NCI-H2227 treated with DMSO at 0.1 percent for 48 hours (cell line): ENCODE measurements around the gene OGDH.
"Not testable (repeated sequence)": the region's sequence is repeated elsewhere in the genome, so short reads cannot be mapped to it uniquely, and the experiment has no call there.

Experiments used
- DNase-seq: peaks from one replicate; lab custom pipeline; 2025; lab: John Stamatoyannopoulos, UW

Gene OGDH

DNA sequence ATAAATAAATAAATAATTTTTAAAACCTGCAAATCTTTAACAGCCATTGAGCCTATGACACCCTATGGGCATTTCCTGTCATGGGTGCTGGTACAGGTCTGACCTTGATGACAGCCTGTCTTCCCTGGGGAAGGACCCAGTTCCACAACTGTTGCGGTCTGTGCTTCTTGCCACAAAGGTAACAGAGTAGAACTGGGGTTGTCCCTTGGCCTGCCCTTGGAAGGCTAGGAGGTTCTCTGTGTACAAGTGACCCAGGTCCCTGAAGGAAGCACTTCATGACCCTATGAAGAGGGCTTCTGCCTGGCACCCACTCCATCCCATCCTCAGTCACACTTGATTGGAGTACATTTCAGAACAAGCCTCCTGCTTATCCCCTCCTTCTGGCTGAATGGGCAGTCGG is 66.9 kb downstream of the OGDH start:
- DNase-seq, result no peak

GRCh38 chr7:44673771-44674170 is 67.3 kb downstream of the OGDH start:
- DNase-seq, result no peak

DNA sequence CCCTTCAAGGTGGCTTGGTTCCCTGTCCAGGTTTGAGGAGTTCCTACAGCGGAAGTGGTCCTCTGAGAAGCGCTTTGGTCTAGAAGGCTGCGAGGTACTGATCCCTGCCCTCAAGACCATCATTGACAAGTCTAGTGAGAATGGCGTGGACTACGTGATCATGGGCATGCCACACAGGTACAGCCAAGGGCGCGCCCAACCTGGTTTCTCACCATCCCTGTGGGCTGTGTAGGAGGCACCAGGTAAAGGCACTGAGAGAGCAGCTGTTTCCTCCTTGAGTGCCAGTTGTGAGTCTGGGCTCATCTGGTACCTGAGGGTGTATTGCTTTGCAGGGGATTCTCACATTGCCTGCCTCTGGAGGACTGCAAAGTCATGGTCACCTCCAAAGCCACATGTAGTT is 68.0 kb downstream of the OGDH start:
- no peak for DNase-seq

DNA sequence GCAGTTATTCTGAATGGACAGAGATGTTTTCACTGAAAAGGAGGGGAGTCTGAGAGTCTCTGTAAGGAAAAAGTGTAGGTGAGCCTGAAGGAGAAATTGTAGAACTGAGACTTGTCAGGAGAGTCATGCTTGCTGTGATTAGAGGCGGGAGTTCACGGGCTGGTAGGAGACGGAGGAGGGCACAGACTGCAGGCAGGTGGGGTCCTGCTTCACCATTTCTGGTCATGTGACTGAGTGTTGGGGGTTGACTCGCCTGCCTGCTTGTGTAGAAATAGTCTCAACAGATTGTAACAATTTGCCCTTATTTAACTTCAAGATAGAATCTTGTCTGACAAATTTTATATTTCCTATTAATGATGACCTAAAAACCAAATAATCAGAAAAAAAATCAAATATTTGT is 70.3 kb downstream of the OGDH start:
- DNase-seq, result no peak

DNA sequence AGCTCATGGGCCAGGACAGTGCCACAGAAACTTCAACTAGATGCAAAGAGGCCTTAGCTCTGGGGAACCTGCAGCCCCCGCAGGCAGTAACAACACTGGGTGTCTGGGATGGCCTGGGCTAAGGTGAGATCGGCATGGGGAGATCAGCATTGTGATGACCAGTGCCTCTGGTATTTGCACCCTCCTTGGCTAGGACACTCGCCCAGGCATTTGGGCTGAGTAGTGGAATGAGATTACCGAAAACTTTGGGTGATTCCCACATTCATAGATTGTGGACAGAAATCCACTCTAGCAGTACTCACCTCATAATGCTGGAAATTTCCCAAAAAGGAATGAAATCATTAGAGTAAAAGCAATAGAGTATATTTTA is 71.7 kb downstream of the OGDH start:
- DNase-seq, result no peak

DNA sequence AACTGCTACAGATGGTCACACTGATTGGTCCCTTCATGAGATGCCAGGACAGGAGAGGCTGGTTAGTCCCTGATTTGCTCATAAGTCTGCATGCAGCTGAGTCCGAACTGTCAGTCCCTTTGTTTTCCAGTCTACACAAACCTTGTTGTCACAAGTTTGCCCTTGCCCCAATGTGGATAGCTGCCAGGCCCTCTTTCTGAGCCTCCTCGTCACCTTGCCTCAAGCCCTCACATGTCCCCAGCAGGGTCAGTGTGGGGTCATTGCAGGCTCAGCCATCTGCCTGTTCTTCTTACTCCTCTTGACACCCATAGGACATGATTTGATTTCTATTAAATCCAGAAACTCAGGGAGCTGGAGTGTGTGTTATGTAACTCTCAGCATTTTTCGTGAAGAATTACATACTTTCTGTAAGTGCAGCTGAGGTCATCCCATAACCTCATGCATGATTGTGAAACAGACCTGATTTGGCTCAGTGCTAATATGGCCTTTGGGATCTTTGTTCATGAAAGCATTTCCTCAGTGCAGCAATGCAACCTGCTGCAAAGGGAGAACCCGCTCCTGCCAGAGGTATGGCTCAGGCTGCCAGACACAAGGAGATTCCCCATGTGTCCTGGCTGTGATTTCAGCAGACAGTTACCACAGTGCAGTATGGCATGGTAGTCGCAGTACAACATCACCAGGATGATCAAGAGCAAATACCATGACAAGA is 72.2 kb downstream of the OGDH start:
- no peak for DNase-seq

DNA sequence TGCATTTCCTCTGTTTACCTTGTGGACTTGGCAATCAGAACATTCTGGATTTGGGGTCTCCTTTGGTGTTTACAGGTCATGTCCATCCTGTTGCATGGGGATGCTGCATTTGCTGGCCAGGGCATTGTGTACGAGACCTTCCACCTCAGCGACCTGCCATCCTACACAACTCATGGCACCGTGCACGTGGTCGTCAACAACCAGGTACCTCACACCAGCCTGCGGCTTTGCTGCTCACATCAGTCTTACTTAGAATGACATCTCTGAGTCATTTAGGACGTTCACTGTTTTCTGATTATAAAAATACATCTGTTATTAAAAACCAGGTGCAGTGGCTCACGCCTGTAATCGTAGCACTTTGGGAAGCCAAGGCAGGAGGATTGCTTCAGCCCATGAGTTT is 75.2 kb downstream of the OGDH start:
- DNase-seq, result no peak

GRCh38 chr7:44685723-44686122 is 79.3 kb downstream of the OGDH start:
- no peak for DNase-seq

GRCh38 chr7:44689427-44689826 is 83.0 kb downstream of the OGDH start:
- DNase-seq, result no peak

DNA sequence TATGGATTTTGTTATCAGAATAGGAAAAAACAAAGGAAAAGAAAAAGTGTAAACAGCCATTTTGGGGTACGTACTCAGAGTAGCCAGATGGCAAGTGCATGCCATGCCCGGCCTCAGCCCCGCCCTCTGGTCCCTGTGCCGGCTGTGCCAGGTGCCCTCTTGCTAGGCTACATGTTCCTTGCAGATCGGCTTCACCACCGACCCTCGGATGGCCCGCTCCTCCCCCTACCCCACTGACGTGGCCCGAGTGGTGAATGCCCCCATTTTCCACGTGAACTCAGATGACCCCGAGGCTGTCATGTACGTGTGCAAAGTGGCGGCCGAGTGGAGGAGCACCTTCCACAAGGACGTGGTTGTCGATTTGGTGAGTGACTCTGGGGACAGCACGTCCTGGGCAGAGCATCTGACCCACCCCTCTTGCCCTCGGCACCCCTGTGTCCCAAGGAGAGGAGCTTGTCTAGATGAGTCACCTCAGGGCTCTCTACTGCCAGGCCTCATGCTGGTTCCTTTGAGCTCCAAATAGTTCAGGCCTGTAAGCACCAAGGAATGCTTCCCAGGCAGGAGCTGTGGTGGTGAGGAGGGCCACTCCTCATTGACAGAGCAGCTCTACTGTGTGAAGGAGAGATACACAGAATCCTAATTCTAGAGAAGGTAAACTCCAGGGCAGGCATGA is 87.3 kb downstream of the OGDH start:
- DNase-seq, result no peak

DNA sequence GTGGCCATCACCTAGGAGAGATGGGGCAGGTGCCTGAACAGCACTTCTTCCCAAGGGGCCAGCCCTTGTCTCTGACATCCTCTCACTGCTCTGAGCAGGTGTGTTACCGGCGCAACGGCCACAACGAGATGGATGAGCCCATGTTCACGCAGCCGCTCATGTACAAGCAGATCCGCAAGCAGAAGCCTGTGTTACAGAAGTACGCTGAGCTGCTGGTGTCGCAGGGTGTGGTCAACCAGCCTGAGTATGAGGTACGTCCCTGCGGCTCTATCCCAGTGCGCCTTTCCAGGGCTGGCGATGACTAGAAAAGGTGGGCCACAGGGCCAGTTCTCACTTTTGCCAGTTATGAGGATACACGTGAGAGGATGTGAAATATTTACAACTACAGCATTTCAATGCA is 87.9 kb downstream of the OGDH start:
- no peak for DNase-seq

DNA sequence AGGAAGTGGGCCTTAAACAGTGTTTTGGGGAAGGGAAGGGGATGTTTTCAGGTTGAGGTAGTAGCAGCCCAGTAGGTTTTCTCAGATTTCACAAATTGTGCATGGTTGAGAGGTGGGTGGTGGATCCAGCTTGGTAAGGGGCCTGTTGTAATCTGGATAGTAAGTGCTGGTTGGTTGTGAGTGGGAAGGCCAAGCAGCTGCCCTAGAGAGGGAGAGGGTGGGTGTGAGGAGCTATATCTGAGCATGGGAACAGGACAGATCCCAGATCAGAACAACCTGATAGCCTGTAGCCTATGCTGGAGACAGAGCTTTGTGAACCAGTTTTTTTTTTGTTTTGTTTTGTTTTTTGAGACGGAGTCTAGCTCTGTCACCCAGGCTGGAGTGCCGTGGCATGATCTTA is 88.3 kb downstream of the OGDH start:
- DNase-seq, result no peak

- DNase-seq, result no peak
Observed at GRCh38 chr7:44695756-44696155, 89.3 kb downstream of the OGDH start.

GRCh38 chr7:44696728-44697127 is 90.3 kb downstream of the OGDH start:
- DNase-seq, result no peak

DNA sequence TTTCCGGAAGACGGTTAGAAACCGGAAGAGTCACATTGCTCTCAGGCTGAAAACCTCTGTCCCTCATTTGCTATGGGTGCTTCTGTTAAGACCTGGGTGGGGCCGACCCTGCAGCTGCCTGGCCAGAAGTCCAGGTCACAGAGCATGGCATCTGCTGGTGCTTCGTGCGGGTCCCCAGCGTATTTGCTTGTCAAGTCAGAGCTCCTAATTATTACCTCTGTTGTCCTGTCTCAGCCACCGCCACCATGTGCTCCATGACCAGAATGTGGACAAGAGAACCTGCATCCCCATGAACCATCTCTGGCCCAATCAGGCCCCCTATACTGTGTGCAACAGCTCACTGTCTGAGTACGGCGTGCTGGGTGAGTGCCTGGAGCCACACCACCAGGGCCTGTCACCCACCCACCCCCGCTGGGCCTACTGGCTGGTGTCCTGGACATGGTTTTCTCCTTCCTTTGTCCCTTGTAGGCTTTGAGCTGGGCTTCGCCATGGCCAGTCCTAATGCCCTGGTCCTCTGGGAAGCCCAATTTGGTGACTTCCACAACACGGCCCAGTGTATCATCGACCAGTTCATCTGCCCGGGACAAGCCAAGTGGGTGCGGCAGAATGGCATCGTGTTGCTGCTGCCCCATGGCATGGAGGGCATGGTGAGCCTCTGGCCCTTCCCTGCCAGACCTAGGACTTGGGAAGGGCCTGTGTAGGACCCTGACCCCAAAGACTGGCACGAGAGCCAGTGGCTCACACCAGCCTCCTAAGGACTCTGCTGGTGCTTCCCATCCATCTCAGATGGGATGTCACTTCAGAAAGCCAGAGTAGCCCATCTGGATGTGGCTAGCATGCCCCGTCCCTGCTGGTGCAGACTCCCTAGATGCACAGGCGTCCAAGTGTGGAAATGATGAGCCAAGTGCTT is 91.0 kb downstream of the OGDH start:
- no peak for DNase-seq

DNA sequence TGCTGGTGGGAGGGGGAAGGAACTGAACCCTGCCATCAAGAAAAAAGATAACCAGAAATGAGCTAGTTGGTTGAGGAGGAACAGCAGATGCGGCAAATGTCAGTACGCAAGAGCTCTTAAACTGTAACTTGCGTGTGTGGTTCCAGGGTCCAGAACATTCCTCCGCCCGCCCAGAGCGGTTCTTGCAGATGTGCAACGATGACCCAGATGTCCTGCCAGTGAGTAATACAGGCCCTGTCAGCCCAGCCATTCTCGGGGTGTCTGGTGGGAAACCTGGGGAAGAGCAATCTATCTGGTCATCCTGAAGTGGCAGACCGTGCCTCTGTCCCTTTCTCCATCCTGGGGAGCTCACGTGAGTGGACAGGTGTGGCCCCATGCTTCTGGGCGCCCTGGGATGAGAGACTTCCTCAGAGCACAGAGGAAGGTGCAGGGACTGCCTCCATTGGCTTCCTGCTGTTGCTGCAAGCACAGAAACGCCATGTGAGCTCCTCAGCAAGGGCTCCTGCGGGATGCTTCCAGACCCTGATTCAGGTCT is 91.7 kb downstream of the OGDH start:
- DNase-seq, result no peak

- not testable (repeated sequence) for DNase-seq
Observed at GRCh38 chr7:44699598-44699997, 93.2 kb downstream of the OGDH start.

GRCh38 chr7:44700322-44700721 is 93.9 kb downstream of the OGDH start:
- DNase-seq, result no peak

DNA sequence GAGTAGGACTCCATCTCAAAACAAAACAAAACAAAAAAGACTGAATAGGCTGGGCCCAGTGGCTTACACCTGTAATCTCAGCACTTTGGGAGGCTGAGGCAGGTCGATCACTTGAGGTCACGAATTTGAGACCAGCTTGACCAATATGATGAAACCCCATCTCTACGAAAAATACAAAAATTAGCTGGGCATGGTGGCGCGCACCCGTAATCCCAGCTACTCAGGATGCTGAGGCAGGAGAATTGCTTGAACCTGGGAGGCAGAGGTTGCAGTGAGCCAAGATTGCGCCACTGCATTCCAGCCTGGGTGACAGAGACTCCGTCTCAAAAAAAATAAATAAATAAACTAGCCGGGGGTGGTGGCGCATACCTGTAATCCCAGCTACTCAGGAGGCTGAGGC is 97.0 kb downstream of the OGDH start:
- DNase-seq, result not testable (repeated sequence)

- DNase-seq, result no peak
Observed at GRCh38 chr7:44703921-44704320, 97.5 kb downstream of the OGDH start.

GRCh38 chr7:44705434-44705833 is 99.0 kb downstream of the OGDH start:
- DNase-seq, result no peak

DNA sequence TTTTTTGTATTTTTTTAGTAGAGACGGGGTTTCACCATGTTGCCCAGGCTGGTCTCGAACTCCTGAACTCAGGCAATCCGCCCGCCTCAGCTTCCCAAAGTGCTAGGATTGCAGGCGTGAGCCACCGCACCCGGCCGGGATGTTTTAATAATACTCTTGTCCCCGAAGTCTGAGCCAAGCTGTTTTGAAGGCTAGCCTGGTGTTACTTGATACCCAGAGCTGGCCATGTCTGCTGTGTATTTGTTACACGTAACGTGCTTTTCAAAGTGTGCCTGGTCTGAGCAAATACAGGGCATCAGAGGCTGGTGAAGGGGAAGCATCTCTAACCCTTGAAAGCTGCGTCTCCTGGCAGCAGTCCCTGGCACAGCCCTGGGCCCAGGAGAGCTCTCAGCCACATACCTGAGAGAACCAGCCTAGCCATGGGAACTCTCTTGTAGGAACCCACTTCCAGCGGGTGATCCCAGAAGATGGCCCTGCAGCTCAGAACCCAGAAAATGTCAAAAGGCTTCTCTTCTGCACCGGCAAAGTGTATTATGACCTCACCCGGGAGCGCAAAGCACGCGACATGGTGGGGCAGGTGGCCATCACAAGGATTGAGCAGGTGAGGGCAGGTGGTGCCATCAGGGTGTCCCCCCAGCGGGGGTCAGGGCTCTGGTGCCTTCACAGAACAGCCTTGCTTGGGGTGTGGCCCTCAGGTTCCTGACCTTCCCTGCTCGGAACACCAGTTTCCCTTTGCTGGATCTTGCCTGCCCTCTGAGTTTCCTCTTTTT is 100.5 kb downstream of the OGDH start:
- no peak for DNase-seq
